ENCODE results near the gene FAM241B. TPM values are rescaled to one million over a fixed set of nuclear protein-coding genes. Genes with fewer than 3 reads are reported as not detected.

The FAM241B gene, protein sequence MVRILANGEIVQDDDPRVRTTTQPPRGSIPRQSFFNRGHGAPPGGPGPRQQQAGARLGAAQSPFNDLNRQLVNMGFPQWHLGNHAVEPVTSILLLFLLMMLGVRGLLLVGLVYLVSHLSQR
- total RNA-seq, result 3.8 and 4.1 TPM in 2 replicates

DNA sequence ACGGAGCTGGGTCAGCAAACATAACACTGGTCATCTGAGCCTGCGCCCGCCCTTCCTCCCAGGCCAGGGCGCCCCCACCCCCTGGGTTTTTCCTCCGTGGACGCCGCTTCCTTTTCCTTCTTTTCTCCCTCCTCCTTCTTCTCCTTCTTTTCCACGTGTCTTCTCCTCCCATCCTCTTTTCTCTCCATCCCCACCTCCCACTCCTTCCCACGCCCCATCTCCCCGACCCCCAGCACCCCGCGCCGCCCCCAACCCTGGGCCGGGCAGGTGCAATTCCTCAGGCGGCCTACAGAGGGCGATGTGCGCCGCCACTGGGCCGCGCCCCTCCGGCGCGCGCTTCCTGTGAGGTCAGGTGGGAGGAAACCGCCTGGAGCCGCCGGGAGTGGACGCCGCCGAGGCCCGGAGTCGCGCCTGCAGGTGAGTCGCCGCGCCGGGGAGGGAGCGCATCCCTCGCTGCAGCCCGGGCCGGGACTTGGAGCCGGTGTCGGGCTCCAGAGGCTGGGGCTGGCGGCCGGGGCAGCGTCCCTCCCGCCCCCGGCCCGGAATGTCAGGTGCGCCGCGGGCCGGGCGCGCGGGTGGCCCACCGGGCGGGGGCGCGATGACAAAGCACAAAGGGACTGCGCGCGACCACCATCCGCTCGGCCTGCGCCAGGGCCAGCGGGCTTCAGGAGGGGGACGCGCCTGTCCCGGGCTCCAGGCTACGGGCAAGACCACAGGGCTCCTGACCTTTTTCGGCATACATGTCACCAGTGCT, at the start of gene FAM241B:
Gene FAM241B, plus strand, starts transcription at position 351 of the 754 bp plus-strand sequence. CDS start 1,497 bp downstream, outside the sequence.

Other genes with a start within 250 kb of the FAM241B start
- gene TACR2, start 213.3 kb upstream of the FAM241B start, total RNA-seq, result 0.07 TPM in 1 of 2 replicates, not detected in the other
- 4.4 and 12.7 TPM in 2 replicates for gene TSPAN15, start 178.8 kb upstream of the FAM241B start, total RNA-seq
- not detected in 2 replicates for gene NEUROG3, start 56.8 kb upstream of the FAM241B start, total RNA-seq
- under 0.01 and 0.14 TPM in 2 replicates for gene COL13A1, start 171.7 kb downstream of the FAM241B start, total RNA-seq